GM12878 (cell line): Measurements from ENCODE around the gene EIF1. TPM values are rescaled to one million over a fixed set of nuclear protein-coding genes. Genes with fewer than 3 reads are reported as not detected.
A peak's percentile ranks its signal among the peaks of the same experiment; 100 is the strongest.

Source experiments
- BCL11A ChIP-seq: IDR thresholded peaks from 2 replicates; pipeline ENCODE4 v1.6.1; 2011; ENCODE audit warnings: low read depth, low read length
- EGR1 ChIP-seq, 2 experiments: IDR thresholded peaks; 1 replicate in 1 of 2; 2 replicates in 1 of 2; pipeline ENCODE4 v1.6.1; 2011 to 2012; ENCODE audit warnings: low read depth in 2 of 2, low read length in 2 of 2, borderline replicate concordance in 1 of 2, mild to moderate bottlenecking in 1 of 2, moderate library complexity in 1 of 2
- ELK1 ChIP-seq: IDR thresholded peaks from 2 replicates; pipeline ENCODE4 v1.6.1; 2012; ENCODE audit warnings: low read depth, low read length, improper control_type of control experiment
- HCFC1 ChIP-seq: fragments of 150-350 bp; IDR thresholded peaks from 2 replicates; pipeline ENCODE4 v1.6.1; 2014; ENCODE audit warnings: low read length
- IKZF1 ChIP-seq: fragments of 450-650 bp; conservative IDR thresholded peaks from 2 replicates; pipeline ENCODE4 v1.6.1; 2017; ENCODE audit warnings: antibody characterized with exemption, mild to moderate bottlenecking
- KLF5 ChIP-seq: fragments of 450-650 bp; IDR thresholded peaks from 2 replicates; pipeline ENCODE4 v1.6.1; 2014; ENCODE audit warnings: mild to moderate bottlenecking; ENCODE audit not compliant: partially characterized antibody
- LARP7 ChIP-seq: fragments of 450-650 bp; IDR thresholded peaks from 2 replicates; pipeline ENCODE4 v1.6.1; 2017; ENCODE audit warnings: mild to moderate bottlenecking
- MTA3 ChIP-seq: IDR thresholded peaks from 2 replicates; pipeline ENCODE4 v1.6.1; 2012; ENCODE audit warnings: low read length, inconsistent platforms, borderline replicate concordance
- MYB ChIP-seq: fragments of 150-350 bp; IDR thresholded peaks from 2 replicates; pipeline ENCODE4 v1.6.1; 2014; ENCODE audit warnings: mild to moderate bottlenecking, low read depth, low read length, borderline replicate concordance
- NRF1 ChIP-seq: conservative IDR thresholded peaks from 2 replicates; pipeline ENCODE4 v1.6.1; 2011; ENCODE audit warnings: mild to moderate bottlenecking, low read depth, low read length, improper control_type of control experiment
- PAX5 ChIP-seq: IDR thresholded peaks from 2 replicates; pipeline ENCODE4 v1.6.1; 2011; ENCODE audit warnings: low read depth, low read length, borderline replicate concordance
- RAD21 ChIP-seq: IDR thresholded peaks from 2 replicates; pipeline ENCODE4 v1.6.1; 2011; ENCODE audit warnings: mild to moderate bottlenecking, low read depth, low read length, moderate library complexity; ENCODE audit not compliant: insufficient read depth
- RBBP5 ChIP-seq: fragments of 200-600 bp; sonication (generic); conservative IDR thresholded peaks from 2 replicates; pipeline ENCODE4 v1.6.1; 2016
- REST ChIP-seq: IDR thresholded peaks from 2 replicates; pipeline ENCODE4 v1.6.1; 2012; ENCODE audit warnings: mild to moderate bottlenecking, low read depth, low read length
- RFX5 ChIP-seq: IDR thresholded peaks from 2 replicates; pipeline ENCODE4 v1.6.1; 2011; ENCODE audit warnings: low read depth, low read length, improper control_type of control experiment
- SMARCA5 ChIP-seq: fragments of 450-650 bp; IDR thresholded peaks from 2 replicates; pipeline ENCODE4 v1.6.1; 2017; ENCODE audit warnings: mild to moderate bottlenecking
- SMC3 ChIP-seq: IDR thresholded peaks from 2 replicates; pipeline ENCODE4 v1.6.1; 2011; ENCODE audit warnings: low read length, improper control_type of control experiment, borderline replicate concordance
- SP1 ChIP-seq: IDR thresholded peaks from one replicate; pipeline ENCODE4 v1.6.1; 2011; ENCODE audit warnings: low read depth, low read length
- SREBF2 ChIP-seq: IDR thresholded peaks from 2 replicates; pipeline ENCODE4 v1.6.1; 2012; ENCODE audit warnings: mild to moderate bottlenecking, low read length
- TBL1XR1 ChIP-seq: IDR thresholded peaks from 2 replicates; pipeline ENCODE4 v1.6.1; 2012; ENCODE audit warnings: low read depth, low read length, improper control_type of control experiment
- ZNF207 ChIP-seq: fragments of 450-650 bp; IDR thresholded peaks from 2 replicates; pipeline ENCODE4 v1.6.1; 2014; ENCODE audit warnings: antibody characterized with exemption, mild to moderate bottlenecking, borderline replicate concordance
- ZNF24 ChIP-seq: fragments of 450-650 bp; IDR thresholded peaks from 2 replicates; pipeline ENCODE4 v1.6.1; 2017; ENCODE audit warnings: antibody characterized with exemption, mild to moderate bottlenecking
- polyA plus RNA-seq, 11 experiments: library from polyadenylated mRNA; depleted of rRNA in 4 of 11; unstranded in 6 of 11; stranded (reverse) in 5 of 11; fragments of >200 nt; fragmentation: Nextera tagmentation in 4 of 11; fragmentation: Illumina TruSeq in 1 of 11; extraction: Ambion mirVana in 4 of 11; extraction: Trizol in 1 of 11; gene quantifications; 1 replicate in 1 of 11; 2 replicates in 10 of 11; pipeline versions ENCODE4 v1.2.1 to v1.2.3, GENCODE V29; 2011 to 2016; ENCODE audit warnings: inconsistent platforms in 2 of 11, missing spikeins in 2 of 11, low read depth in 1 of 11
- total RNA-seq, 4 experiments: library from RNA; depleted of rRNA in 3 of 4; stranded (reverse); fragments of >200 nt in 3 of 4; fragmentation: Illumina TruSeq in 1 of 4; extraction: Trizol in 1 of 4; gene quantifications; 2 replicates each; pipeline versions ENCODE4 v1.2.1 to v1.2.3, GENCODE V29; 2013 to 2021
- TF ChIP-seq, protein P1 (sequence below): fragments of 450-650 bp; IDR thresholded peaks from 2 replicates; pipeline ENCODE4 v1.6.1; 2018; ENCODE audit warnings: borderline replicate concordance, mild to moderate bottlenecking; ENCODE audit not compliant: partially characterized antibody
- TF ChIP-seq, protein P2 (sequence below): fragments of 450-650 bp; IDR thresholded peaks from 2 replicates; pipeline ENCODE4 v1.6.1; 2017; ENCODE audit warnings: mild to moderate bottlenecking

EIF1 gene
- total and polyA plus RNA-seq, 10 of the 15 experiments (the other 5 are each of a cell fraction or from before 2014, with no cell fraction given): 39.4 to 815 (median 480) TPM

DNA sequence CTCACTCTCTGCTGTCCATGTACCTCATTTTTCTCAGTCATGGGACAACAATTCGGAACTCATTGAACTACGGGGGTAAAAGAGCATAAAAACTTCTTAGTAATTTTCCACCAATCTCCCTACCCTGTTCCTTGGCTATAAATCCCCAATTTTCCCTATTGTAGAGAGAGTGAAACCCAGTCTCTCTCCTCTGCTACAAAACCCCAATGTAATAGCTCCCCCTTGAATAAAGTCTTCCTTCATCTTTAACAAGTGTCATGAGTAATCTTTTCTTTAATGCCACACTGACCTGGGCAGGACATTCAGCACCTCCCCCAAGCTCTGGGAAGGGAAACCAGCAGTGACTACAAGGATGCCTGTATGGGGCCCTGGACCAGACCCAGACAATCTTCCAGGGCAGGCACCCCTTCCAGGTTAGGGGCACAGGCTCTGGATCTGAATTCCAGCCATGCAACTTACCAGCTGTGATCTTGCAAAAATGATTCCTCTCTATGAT is 10.2 kb upstream of the EIF1 start (continued):
- TF ChIP-seq MYB (0 out of 2 replicates have a peak, but pooled peaks have one; percentile 31), KLF5 (no peak), RAD21 (no peak), SREBF2 (no peak), EGR1 (IDR thresholded peaks at IDR 0.05; ENCODE audit: borderline replicate concordance in 1 of 2, low read depth in 2 of 2, low read length in 2 of 2) (peak in 1 of 2 experiments; percentile 31; a peak in 1 of 3 replicates), SP1 (peak; percentile 27), IKZF1 (no peak), PAX5 (no peak), ELK1 (no peak), ZNF24 (no peak), BCL11A (no peak), SMC3 (no peak), MTA3 (peak; percentile 90), ZNF207 (no peak), RFX5 (no peak), TBL1XR1 (no peak), RBBP5 (no peak), SMARCA5 (no peak), HCFC1 (no peak), LARP7 (no peak), NRF1 (no peak), REST (no peak)
- TF ChIP-seq, protein P1, sequence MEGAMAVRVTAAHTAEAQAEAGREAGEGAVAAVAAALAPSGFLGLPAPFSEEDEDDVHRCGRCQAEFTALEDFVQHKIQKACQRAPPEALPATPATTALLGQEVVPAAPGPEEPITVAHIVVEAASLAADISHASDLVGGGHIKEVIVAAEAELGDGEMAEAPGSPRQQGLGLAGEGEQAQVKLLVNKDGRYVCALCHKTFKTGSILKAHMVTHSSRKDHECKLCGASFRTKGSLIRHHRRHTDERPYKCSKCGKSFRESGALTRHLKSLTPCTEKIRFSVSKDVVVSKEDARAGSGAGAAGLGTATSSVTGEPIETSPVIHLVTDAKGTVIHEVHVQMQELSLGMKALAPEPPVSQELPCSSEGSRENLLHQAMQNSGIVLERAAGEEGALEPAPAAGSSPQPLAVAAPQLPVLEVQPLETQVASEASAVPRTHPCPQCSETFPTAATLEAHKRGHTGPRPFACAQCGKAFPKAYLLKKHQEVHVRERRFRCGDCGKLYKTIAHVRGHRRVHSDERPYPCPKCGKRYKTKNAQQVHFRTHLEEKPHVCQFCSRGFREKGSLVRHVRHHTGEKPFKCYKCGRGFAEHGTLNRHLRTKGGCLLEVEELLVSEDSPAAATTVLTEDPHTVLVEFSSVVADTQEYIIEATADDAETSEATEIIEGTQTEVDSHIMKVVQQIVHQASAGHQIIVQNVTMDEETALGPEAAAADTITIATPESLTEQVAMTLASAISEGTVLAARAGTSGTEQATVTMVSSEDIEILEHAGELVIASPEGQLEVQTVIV: no peak
- TF ChIP-seq, protein P2, sequence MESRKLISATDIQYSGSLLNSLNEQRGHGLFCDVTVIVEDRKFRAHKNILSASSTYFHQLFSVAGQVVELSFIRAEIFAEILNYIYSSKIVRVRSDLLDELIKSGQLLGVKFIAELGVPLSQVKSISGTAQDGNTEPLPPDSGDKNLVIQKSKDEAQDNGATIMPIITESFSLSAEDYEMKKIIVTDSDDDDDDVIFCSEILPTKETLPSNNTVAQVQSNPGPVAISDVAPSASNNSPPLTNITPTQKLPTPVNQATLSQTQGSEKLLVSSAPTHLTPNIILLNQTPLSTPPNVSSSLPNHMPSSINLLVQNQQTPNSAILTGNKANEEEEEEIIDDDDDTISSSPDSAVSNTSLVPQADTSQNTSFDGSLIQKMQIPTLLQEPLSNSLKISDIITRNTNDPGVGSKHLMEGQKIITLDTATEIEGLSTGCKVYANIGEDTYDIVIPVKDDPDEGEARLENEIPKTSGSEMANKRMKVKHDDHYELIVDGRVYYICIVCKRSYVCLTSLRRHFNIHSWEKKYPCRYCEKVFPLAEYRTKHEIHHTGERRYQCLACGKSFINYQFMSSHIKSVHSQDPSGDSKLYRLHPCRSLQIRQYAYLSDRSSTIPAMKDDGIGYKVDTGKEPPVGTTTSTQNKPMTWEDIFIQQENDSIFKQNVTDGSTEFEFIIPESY: no peak
- TF ChIP-seq, all 136 proteins: peak for 27
